ENCODE results near the gene IGSF22.

Gene IGSF22

DNA sequence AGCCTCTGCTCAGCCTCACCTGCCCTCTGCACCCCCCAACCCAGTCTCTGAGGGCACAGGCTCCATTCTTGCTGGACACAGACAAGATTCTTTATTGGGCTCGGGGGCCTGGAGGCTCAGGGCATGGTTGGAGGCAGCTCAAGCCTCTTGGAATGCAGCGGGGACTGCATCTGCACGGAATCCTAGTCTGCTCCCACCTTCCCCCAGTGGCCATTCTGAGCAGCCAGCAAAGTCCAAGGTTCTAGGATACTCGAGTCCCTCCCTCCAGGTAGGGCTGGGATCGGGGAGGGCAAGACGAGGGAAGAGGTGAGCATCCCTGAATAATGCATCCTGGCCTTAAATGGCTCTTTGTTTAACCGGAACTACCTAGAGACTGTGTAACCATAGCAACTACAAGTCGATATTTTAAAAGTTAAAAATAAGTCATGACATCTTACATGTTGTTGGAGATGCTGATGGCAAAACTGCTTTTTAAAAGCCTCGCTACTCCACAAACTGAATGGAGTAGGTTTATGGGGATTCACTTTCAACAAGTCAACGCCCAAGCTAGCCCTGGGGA lies 10.7 kb upstream of the IGSF22 start:
- TF ChIP-seq, protein P1, sequence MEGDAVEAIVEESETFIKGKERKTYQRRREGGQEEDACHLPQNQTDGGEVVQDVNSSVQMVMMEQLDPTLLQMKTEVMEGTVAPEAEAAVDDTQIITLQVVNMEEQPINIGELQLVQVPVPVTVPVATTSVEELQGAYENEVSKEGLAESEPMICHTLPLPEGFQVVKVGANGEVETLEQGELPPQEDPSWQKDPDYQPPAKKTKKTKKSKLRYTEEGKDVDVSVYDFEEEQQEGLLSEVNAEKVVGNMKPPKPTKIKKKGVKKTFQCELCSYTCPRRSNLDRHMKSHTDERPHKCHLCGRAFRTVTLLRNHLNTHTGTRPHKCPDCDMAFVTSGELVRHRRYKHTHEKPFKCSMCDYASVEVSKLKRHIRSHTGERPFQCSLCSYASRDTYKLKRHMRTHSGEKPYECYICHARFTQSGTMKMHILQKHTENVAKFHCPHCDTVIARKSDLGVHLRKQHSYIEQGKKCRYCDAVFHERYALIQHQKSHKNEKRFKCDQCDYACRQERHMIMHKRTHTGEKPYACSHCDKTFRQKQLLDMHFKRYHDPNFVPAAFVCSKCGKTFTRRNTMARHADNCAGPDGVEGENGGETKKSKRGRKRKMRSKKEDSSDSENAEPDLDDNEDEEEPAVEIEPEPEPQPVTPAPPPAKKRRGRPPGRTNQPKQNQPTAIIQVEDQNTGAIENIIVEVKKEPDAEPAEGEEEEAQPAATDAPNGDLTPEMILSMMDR (IDR thresholded peaks at IDR 0.05) = no peak
- Histone ChIP-seq H3K4me3 (ENCODE audit: low read depth in 1 of 2, low read length in 1 of 2) (no peak overlapping the region), H3K4me1 (ENCODE audit: control insufficient read depth in 1 of 2, insufficient read depth in 1 of 2, low read depth in 1 of 2, low read length in 1 of 2) (no peaks in the 10 kb centered on the region), H3K9me3 (no peaks in the 10 kb centered on the region), H3K27ac (no peak overlapping the region), H3K27me3 (no peaks in the 10 kb centered on the region), H3K36me3 (no peaks in the 10 kb centered on the region)

DNA sequence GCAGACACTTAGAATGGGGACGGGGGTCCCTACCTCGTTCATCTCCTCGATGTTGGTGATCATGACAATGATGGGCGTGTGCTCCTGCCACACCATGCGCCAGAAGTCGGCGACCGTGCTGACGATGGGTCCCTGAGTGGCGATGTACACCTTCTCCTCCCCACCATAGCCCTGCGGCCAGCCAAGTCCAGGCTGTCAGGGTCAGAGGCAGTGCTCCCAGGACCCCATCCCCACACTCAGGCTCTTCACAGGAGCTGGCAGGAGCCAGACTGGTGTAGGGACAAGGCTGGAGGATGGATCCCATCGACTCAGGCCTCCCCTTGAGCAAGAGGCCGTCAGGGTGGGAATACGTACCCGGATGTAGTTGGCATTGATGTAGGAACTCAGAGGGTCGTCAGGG lies 7.2 kb upstream of the IGSF22 start:
- Histone ChIP-seq H3K4me3 (ENCODE audit: low read depth in 1 of 2, low read length in 1 of 2) (no peak overlapping the region), H3K27me3 (no peaks in the 10 kb centered on the region), H3K9me3 (no peaks in the 10 kb centered on the region), H3K27ac (no peak overlapping the region), H3K4me1 (ENCODE audit: control insufficient read depth in 1 of 2, insufficient read depth in 1 of 2, low read depth in 1 of 2, low read length in 1 of 2) (no peaks in the 10 kb centered on the region), H3K36me3 (no peaks in the 10 kb centered on the region)
- TF ChIP-seq, protein P1 (IDR thresholded peaks at IDR 0.05) = no peak

DNA sequence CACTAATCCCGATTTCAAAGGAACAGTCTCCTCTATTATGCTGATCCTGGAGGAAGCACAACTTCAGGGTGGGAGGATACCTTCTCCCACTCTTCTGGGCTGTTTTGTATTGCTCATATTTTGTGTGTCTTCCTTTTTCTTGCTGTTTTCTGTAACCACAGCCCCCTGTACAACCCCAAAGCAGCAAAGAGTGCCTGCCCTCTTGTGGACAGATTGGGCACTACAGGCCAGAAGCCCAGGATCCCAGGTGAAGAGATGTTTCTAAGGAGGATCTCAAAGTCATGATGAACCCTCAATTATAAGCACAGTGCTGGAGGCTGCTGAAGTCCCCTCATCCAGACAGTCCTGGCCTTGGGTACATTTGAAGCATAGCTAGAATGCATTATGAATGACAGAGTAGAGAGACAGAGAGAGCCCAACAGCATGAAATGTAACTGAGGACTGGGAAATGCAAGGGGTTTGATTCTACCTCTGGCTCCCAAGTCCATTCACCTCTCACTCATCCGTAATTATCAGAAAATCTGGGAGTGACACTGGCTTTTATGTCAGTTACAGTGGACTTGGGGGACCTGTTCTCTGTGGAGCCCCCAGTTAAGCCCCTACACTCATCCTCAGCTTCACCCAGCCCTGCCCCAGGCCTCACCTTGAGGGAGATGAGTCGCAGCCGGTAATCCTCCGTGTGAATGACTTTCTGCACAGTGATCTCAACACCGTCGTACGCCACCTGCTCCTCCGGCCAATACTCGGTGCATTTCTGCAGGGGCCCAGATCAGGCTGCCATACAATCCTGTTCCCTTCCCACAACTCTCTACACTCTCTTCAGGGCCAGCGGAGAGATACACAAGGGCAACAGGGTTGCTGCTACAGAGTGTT lies 6.2 kb upstream of the IGSF22 start:
- TF ChIP-seq, protein P1 (IDR thresholded peaks at IDR 0.05) = peak; percentile 79
- Histone ChIP-seq H3K27me3 (no peaks in the 10 kb centered on the region), H3K4me3 (ENCODE audit: low read depth in 1 of 2, low read length in 1 of 2) (no peak overlapping the region), H3K27ac (no peak overlapping the region), H3K4me1 (ENCODE audit: control insufficient read depth in 1 of 2, insufficient read depth in 1 of 2, low read depth in 1 of 2, low read length in 1 of 2) (no peaks in the 10 kb centered on the region), H3K36me3 (no peaks in the 10 kb centered on the region), H3K9me3 (no peaks in the 10 kb centered on the region)

DNA sequence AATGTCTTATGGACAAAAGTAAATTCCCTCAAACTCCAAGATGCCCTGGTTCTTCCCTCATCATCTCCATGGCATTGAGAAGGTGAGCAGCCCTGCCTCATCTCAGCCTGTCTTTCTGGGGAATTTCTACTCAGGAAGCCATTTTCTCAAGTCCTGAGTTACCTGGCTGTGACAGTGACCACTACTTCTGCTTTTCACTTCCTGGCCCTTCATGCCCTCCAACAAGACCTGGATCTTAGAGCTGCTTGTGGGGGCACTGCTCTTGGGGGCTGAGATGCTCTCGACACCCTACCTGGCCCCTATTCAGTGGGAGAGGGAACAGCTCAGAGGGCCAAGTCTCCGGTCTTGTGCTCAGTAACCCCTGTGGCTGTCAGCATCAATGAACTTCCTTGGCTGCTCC lies 5.5 kb upstream of the IGSF22 start:
- Histone ChIP-seq H3K9me3 (no peaks in the 10 kb centered on the region), H3K27me3 (no peaks in the 10 kb centered on the region), H3K4me3 (ENCODE audit: low read depth in 1 of 2, low read length in 1 of 2) (no peak overlapping the region), H3K27ac (no peak overlapping the region), H3K36me3 (no peaks in the 10 kb centered on the region), H3K4me1 (ENCODE audit: control insufficient read depth in 1 of 2, insufficient read depth in 1 of 2, low read depth in 1 of 2, low read length in 1 of 2) (no peaks in the 10 kb centered on the region)
- TF ChIP-seq, protein P1 (IDR thresholded peaks at IDR 0.05) = no peak

DNA sequence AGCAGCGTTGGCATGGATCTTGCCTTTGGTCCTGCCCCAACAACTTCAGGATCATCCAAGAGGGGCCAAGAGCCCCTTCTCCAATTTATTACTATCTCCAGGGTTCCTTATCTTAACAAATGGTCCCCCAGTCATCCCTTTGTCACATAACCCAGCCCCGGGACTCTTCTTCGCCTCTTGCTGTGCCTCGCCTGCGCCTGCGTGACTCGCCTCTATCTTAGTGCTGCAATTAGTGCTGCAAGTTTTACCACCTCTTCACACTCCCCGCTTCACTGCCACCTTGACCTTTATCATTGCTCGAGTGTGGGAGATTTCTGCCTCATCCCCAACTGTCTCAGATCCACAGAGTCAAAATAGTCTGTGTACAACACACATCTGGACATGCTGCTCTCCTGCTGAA lies 4.0 kb upstream of the IGSF22 start:
- H3K27ac ChIP-seq = no peak overlapping the region
- no peaks in the 10 kb centered on the region for H3K36me3 ChIP-seq
- no peaks in the 10 kb centered on the region for H3K4me1 ChIP-seq (ENCODE audit: control insufficient read depth in 1 of 2, insufficient read depth in 1 of 2, low read depth in 1 of 2, low read length in 1 of 2)
- H3K27me3 ChIP-seq = no peaks in the 10 kb centered on the region
- no peaks in the 10 kb centered on the region for H3K9me3 ChIP-seq
- TF ChIP-seq, protein P1 (IDR thresholded peaks at IDR 0.05) = no peak
- no peak overlapping the region for H3K4me3 ChIP-seq (ENCODE audit: low read depth in 1 of 2, low read length in 1 of 2)

Data from neutrophil (primary cell).